Colon (tissue), 2 donors: ENCODE measurements around the gene FEN1.

Experiments
- FAIRE-seq: peaks from 2 replicates; lab custom pipeline; 2012; peaks lifted over from hg19 to GRCh38; lab: Jason Lieb, UNC
- donor health status: control.
- donor health status: control.

FEN1 gene

DNA sequence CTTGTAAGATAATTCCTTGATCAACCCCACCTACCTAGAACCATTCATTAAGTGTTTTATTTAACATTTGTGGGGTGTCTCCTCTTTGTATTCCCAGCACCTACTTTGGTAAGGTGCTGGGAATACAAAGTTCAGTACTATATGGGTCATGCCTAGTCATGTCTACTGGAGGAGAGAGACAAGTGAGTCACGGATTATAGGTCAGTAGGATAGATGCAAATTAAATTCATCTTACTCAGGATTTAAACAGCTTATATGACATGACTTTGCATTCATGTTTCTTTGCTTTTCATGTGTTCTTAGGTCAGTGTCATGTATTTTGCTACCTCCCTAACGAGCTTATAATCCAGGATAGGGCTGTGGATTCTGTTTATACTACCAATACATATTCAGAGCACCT, 27.5 kb downstream of the FEN1 start:
- no peak for FAIRE-seq

GRCh38 chr11:61826930-61827570, 34.3 kb downstream of the FEN1 start:
- FAIRE-seq = no peak

DNA sequence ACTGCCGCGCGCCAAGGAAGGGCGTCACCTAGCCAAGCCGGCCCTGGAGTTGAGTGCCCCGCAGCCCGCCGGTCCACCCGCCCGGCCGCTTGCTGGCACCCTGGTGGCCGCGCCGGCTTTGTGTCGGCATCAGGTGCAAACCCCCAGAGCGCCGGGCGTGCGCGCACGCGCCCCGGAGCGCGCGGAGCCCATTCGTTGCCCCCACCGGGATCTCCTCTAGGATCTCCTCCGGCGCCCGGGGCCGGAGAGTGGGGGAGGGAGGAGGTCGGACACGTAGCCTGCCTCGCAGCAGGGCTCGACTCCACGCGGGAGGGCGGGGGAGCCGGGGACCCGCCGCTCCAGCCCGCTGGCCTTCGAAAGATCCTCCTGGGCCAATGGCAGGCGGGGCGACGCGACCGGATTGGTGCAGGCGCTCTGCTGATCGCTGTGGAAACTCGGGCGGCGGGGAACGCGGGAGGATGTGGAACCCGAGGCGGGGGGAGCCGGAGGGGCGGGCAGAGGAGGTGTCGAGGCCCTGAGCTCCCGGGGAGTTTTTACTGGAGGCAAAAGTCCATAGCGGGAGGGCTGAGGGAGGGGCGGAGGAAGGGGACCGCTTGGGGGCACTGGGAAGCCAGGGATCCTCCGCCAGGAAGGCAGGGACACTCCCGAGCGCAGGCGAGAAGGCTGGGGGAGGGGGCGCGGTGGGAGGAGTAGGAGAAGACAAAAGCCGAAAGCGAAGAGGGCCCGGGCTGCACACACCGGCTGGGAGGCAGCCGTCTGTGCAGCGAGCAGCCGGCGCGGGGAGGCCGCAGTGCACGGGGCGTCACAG, 35.1 kb downstream of the FEN1 start, which contains the start of gene FADS2:
FADS2 (plus strand) TSS at position 730 of the 808 bp plus-strand sequence. CDS start 91 bp downstream, outside the sequence.
- FAIRE-seq = no peak

GRCh38 chr11:61828379-61828628, 35.6 kb downstream of the FEN1 start:
- no peak for FAIRE-seq

DNA sequence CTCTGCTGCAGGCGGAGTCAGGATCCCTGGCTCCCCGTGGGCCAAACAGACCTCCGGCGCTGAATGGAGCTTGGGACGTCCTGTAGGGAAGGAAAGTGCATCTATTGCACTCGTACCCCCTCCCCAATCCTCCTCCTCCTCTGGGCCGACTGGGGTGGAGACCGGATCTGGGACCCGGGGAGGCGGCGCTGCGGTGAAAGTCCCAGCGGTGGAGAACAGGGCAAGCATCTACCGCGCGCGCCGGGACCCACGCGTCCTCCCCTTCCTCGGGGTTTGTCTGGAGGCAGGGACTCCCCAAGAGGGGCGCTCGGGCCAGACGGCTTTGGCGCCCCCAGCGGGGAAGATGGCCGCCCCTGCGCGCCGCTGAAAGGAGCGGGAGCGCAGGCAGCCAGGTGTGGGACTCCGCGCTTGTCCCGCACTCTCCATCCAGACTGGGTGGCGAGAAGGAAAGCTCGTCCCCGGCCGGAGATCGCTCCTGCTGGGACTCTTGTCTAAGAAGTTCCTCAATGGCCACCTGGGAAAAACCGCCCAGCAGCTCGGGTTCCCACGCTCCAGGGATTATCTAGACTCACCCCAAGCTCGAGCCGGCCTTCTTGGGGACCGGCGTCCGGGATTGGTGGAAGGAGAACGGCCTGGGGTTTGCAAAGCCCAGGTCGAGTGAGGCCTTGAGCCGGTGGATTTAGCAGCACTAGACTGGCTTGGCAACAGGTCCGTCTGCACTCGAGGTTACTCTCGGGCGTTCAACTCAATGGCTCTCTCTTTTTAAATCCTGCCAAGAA, 36.1 kb downstream of the FEN1 start:
- FAIRE-seq = no peak

DNA sequence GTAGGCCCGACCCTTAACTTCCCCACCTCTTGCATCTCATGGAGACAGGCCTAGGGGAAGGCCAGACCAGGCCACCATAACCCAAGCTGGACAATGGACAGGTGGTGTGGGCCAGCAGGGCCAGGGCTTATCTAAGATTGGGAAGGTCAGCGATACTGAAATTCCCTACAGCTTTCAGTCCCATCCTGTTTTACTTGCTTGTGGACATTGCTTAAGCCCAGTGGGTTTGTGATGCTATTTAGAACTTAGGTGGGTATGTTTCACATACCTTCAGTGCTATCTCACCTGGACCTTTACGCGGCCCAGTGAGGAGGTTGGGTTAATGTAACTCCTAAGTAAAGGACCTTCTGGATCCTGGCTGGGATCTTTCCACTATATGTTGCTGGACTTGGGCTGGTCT, 37.1 kb downstream of the FEN1 start:
- no peak for FAIRE-seq

DNA sequence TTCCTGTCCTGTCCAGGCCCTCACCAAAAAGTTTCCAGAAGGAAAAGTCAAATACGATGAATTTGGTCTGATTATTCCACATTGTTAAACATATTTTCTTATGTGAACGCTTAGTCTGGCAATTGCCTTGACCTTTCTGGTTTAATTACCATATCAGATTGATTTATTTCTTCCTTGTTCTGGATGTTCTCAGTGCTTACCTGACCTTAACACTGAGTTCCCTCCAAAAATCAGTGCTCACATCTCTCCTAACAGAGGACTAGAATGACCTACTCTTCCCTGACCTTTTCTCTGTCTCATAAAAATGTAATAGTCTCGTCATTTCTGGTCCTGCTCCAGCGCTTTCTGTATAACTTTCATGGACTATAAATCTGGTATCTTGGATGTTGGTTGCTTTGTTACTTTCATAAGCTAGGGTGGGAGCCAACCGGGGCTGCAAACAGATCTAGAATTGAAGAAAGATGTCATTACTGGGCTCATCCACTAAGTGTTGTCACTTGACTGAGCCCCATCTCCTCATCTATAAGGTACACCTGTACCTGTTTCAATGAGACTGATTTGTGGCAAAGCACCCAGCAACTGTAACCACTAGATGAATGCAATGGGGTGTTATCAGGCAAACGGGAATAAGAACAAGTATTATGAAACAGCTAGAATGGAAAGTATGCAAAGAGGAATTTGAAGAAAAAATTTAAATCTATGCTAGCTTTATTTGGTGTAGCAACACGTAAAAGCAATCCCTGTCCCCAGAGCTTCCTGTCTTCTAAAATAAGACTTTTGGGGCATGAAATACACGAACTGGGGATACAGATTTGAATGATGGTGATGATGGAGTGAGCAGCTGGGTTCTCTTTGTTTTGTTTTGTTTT, 37.8 kb downstream of the FEN1 start:
- no peak for FAIRE-seq

GRCh38 chr11:61832207-61832606, 39.5 kb downstream of the FEN1 start:
- no peak for FAIRE-seq

- no peak for FAIRE-seq
These were observed 40.0 kb downstream of the FEN1 start for GRCh38 chr11:61832754-61833153.

DNA sequence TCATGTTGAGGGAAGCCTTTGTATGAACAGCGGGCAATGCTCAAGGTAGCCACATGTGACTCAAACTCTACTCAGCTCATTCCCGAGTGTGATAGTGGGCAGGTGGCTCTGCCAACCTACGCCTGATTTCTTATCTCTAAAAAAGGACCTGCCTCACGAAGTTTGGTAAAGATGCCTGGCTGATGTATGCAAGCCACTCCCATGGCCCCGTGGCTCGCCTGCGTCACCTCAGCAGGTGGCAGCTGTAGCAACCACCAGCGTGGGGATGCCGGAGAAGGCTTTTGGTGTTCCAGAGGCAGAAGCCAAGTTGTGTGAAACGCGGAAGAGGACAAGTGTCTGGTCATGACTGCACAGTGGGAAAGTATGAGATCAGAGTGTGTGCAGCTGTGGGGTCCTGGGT, 40.8 kb downstream of the FEN1 start:
- no peak for FAIRE-seq

- no peak for FAIRE-seq
These were observed 41.2 kb downstream of the FEN1 start for GRCh38 chr11:61833926-61834277.

GRCh38 chr11:61834278-61835048, 41.8 kb downstream of the FEN1 start:
- FAIRE-seq = no peak

DNA sequence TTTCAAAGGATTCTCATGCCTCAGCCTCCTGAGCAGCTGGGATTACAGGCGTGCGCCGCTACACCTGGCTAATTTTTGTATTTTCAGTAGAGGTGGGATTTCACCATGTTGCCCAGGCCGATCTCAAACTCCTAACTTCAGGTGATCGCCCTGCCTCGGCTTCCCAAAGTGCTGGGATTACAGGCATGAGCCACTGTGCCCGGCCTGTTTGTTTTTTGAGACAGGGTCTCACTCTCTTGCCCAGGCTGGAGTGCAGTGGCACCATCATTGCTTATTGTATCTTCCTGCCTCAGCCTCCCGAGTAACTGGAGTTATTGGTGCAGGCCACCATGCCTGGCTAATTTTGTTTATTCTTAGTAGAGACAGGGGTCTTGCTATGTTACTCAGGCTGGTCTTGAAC, 43.5 kb downstream of the FEN1 start:
- no peak for FAIRE-seq

DNA sequence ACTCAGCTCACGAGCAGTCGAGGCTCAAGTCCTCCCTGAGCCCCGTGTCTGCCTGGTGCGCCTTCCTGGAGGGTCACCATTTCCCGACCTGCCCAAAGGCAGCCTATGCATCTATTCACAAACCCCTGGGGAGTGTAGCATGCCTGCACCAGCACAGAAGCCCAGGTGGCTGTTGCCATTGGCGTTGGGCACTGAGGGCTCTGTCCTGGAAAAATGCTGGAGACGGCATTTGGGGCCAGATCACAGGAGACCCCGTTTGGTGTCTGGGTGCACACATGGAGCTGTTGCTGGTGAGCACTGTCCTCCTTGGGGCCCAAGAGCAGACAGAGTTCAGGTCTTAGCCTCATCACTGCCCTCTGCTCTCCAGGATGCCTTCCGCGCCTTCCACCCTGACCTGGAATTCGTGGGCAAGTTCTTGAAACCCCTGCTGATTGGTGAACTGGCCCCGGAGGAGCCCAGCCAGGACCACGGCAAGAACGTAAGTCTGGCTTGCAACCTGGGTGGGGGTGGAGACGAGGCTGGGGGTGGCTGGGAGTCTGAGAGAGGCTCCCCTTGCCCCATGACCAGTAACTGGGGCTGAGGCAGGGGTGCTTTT, 44.8 kb downstream of the FEN1 start:
- no peak for FAIRE-seq

DNA sequence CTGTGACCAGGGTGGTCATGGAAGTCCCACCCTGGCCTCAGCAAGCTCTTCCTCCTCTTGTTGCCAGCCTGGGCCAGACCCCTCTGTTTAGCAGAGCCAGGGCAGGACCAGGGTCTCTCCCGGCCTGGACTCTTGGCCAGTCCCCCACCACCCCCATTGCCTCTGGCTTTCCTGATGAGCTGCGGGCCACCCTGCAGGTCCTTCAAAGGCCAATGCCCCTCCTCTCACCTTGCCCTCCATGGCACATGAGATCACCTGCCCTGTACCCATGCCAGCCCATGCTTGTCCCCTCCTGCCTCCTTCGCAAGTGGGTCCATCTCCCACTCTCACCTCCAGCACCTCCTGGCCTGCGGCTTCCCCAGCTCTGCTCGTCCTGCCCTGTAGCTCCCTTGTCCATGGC, 45.8 kb downstream of the FEN1 start:
- no peak for FAIRE-seq

DNA sequence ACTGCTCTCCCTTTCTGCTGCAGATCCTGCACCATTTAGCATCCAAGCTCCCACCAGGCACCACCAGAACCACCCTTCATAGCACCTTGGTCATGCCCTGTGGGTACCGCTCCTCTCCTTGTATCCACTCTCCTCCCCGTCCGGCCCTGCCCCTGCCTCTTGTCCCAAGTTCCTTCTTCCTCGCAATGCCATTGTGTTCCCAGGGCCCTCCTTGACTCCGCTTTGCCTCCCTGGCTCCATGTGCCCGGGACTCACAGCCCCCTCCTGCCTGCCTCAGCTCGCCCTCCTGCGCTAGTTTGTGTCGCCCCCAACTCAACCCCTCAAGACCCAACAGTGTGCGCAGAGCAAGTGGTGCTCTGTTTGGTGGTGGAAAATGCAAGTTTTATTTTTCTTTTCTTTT, 46.2 kb downstream of the FEN1 start:
- no peak for FAIRE-seq

DNA sequence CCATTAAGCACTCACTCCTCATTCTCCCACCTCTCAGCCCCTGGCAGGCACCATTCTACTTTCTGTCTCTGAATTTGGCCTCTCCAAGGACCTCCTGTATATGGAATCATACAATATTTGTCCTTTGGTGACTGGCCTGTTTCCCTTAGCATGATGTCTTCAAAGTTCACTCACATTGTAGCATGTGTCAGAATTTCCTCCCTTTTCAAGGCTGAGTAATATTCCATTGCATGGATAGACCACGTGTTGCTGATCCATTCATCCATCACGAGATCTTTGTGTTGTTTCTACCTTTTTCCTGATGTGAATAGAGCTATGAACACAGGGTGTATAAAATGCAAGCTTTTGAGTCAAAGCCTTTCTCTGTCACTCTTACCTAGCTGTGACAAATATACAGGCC, 47.0 kb downstream of the FEN1 start:
- no peak for FAIRE-seq

DNA sequence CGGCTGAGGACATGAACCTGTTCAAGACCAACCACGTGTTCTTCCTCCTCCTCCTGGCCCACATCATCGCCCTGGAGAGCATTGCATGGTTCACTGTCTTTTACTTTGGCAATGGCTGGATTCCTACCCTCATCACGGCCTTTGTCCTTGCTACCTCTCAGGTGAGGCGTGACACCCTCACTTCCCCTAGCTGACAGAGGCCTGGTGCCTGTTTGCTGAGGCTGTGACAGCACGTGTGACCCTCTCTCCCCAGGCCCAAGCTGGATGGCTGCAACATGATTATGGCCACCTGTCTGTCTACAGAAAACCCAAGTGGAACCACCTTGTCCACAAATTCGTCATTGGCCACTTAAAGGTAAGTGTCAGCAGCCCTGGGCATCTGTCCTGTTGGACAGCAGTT, 47.7 kb downstream of the FEN1 start:
- FAIRE-seq = no peak

DNA sequence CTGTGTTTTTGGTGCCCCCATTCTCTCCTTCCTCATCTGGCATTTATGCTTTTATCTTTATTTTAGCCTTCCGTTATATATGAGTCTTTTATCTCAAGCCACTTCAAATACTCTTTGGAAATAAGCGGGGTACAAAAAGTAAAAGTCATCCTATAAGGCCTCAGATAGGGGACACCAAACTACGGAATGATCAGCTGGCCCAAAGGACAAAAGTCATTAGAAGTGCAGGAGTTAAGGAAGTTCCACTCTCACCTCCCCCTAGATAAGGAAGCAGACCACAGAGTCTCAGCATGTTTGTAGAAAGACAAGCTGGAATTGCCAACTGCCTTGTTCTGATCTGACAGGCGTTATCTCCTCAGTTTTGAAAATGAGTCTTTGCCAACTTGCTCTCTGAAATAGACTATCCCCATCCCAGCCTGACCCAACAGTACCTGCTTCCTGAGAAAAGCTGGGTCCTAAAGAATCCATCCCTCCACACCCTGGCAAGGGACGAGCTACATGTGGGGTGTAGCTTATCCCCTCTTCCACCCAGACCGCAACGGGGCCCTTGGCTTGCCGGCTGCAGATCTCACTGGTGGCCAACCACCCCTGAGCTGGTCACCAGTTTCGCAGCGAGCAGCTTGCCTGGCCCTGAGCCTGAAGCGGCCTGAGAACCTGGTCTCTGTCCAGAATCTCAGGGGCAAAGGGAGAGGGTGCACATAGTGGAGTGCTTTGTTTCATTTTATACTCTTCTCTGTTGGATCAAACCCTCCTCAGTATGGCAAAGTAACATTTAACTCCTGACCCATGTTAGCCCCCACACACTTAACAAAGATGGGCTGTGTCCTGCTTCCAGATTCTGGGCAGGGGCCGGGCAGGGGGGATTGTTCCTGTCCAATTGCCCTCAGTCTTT, 49.2 kb downstream of the FEN1 start:
- FAIRE-seq = no peak

- no peak for FAIRE-seq
These were observed 49.8 kb downstream of the FEN1 start for GRCh38 chr11:61842528-61842820.
